GM13976 (cell line): ENCODE results near the gene BTBD9.
A peak's percentile ranks its signal among the peaks of the same experiment; 100 is the strongest.

Experiments
- DNase-seq: peaks from one replicate; pipeline ENCODE4 v3.0.0; 2012; ENCODE audit warnings: low spot score
- CTCF ChIP-seq: IDR thresholded peaks from 2 replicates; pipeline ENCODE4 v1.5.1; 2012; ENCODE audit warnings: borderline replicate concordance, mild to moderate bottlenecking; ENCODE audit not compliant: insufficient read depth; ENCODE audit errors: extremely low read depth, missing control alignments, control extremely low read depth
- in situ Hi-C: fragments of 300-500 bp; cut with MboI; formaldehyde crosslinking; loops from one replicate; pipeline ENCODE4 v1.12.0; 2022; ENCODE audit warnings: low sequenced_read_pairs, mixed read lengths, inconsistent platforms; ENCODE audit not compliant: unreplicated experiment

The BTBD9 gene

GRCh38 chr6:38167598-38167997, 472.1 kb downstream of the BTBD9 start:
- no peak for DNase-seq
- in situ Hi-C loops: no loop called here
- TF ChIP-seq CTCF: no peak

- TF ChIP-seq CTCF: no peak
- in situ Hi-C loops: no loop called here
- no peak for DNase-seq
These were observed 473.1 kb downstream of the BTBD9 start for GRCh38 chr6:38166411-38167240.

GRCh38 chr6:38164671-38165108, 475.0 kb downstream of the BTBD9 start:
- no peak for TF ChIP-seq CTCF
- peak; percentile 21 for DNase-seq
- in situ Hi-C loops: no loop called here

GRCh38 chr6:38164131-38164481, 475.6 kb downstream of the BTBD9 start:
- in situ Hi-C loops: no loop called here
- TF ChIP-seq CTCF: no peak

GRCh38 chr6:38163186-38164130, 476.3 kb downstream of the BTBD9 start:
- no peak for TF ChIP-seq CTCF
- DNase-seq: no peak
- in situ Hi-C loops: no loop called here

More at GRCh38 chr6:38164131-38164481, 475.6 kb downstream of the BTBD9 start:
- DNase-seq: no peak

- no peak for TF ChIP-seq CTCF
- DNase-seq: no peak
- in situ Hi-C loops: no loop called here
These were observed 477.1 kb downstream of the BTBD9 start for GRCh38 chr6:38162493-38163185.
